ENCODE data around the gene RAB41.

RAB41 gene

GRCh38 chrX:70332600-70332999 lies 50.6 kb downstream of the RAB41 start:
- ChIA-PET POLR2A (no interaction called here), CTCF (interaction anchor here (0.6 to 1.0 kb wide), 5 partner anchors 10 to 284 kb away, joined by 3 to 4 read pairs (median 3); no protein-coding TSS in a partner anchor)
- no peak overlapping the region for H3K27ac ChIP-seq (ENCODE audit: extremely low read depth, low read depth, low read length)
- TF ChIP-seq OVOL3 (tag by site-specific recombination; IDR thresholded peaks at IDR 0.05) (no peak), ZBTB21 (tag by site-specific recombination; IDR thresholded peaks at IDR 0.05) (no peak), OSR2 (tag by site-specific recombination; IDR thresholded peaks at IDR 0.05) (no peak), KLF8 (tag by site-specific recombination; IDR thresholded peaks at IDR 0.05) (no peak), REST (tag by site-specific recombination; IDR thresholded peaks at IDR 0.05) (no peak), KLF10 (tag by site-specific recombination; IDR thresholded peaks at IDR 0.05) (no peak), ZNF623 (tag by site-specific recombination; IDR thresholded peaks at IDR 0.05) (no peak), ZNF707 (tag by site-specific recombination; IDR thresholded peaks at IDR 0.05) (no peak), ZNF202 (tag by site-specific recombination; IDR thresholded peaks at IDR 0.05; ENCODE audit: borderline replicate concordance) (no peak), ZNF398 (tag by site-specific recombination; IDR thresholded peaks at IDR 0.05) (no peak), ZNF747 (tag by site-specific recombination; IDR thresholded peaks at IDR 0.05) (no peak), ZFP3 (tag by site-specific recombination; IDR thresholded peaks at IDR 0.05; ENCODE audit: low read depth) (no peak), ZNF302 (tag by site-specific recombination; IDR thresholded peaks at IDR 0.05; ENCODE audit: low read depth) (no peak), ZBTB20 (tag by site-specific recombination; IDR thresholded peaks at IDR 0.05) (no peak)
- TF ChIP-seq, protein P1, sequence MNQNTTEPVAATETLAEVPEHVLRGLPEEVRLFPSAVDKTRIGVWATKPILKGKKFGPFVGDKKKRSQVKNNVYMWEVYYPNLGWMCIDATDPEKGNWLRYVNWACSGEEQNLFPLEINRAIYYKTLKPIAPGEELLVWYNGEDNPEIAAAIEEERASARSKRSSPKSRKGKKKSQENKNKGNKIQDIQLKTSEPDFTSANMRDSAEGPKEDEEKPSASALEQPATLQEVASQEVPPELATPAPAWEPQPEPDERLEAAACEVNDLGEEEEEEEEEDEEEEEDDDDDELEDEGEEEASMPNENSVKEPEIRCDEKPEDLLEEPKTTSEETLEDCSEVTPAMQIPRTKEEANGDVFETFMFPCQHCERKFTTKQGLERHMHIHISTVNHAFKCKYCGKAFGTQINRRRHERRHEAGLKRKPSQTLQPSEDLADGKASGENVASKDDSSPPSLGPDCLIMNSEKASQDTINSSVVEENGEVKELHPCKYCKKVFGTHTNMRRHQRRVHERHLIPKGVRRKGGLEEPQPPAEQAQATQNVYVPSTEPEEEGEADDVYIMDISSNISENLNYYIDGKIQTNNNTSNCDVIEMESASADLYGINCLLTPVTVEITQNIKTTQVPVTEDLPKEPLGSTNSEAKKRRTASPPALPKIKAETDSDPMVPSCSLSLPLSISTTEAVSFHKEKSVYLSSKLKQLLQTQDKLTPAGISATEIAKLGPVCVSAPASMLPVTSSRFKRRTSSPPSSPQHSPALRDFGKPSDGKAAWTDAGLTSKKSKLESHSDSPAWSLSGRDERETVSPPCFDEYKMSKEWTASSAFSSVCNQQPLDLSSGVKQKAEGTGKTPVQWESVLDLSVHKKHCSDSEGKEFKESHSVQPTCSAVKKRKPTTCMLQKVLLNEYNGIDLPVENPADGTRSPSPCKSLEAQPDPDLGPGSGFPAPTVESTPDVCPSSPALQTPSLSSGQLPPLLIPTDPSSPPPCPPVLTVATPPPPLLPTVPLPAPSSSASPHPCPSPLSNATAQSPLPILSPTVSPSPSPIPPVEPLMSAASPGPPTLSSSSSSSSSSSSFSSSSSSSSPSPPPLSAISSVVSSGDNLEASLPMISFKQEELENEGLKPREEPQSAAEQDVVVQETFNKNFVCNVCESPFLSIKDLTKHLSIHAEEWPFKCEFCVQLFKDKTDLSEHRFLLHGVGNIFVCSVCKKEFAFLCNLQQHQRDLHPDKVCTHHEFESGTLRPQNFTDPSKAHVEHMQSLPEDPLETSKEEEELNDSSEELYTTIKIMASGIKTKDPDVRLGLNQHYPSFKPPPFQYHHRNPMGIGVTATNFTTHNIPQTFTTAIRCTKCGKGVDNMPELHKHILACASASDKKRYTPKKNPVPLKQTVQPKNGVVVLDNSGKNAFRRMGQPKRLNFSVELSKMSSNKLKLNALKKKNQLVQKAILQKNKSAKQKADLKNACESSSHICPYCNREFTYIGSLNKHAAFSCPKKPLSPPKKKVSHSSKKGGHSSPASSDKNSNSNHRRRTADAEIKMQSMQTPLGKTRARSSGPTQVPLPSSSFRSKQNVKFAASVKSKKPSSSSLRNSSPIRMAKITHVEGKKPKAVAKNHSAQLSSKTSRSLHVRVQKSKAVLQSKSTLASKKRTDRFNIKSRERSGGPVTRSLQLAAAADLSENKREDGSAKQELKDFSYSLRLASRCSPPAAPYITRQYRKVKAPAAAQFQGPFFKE (tag by site-specific recombination; IDR thresholded peaks at IDR 0.05; ENCODE audit: borderline replicate concordance) = no peak
- TF ChIP-seq, protein P2, sequence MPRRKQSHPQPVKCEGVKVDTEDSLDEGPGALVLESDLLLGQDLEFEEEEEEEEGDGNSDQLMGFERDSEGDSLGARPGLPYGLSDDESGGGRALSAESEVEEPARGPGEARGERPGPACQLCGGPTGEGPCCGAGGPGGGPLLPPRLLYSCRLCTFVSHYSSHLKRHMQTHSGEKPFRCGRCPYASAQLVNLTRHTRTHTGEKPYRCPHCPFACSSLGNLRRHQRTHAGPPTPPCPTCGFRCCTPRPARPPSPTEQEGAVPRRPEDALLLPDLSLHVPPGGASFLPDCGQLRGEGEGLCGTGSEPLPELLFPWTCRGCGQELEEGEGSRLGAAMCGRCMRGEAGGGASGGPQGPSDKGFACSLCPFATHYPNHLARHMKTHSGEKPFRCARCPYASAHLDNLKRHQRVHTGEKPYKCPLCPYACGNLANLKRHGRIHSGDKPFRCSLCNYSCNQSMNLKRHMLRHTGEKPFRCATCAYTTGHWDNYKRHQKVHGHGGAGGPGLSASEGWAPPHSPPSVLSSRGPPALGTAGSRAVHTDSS (tag by site-specific recombination; IDR thresholded peaks at IDR 0.05) = no peak
- no peak overlapping the region for H3K4me3 ChIP-seq (ENCODE audit: low read depth, low read length)
- no peaks in the 10 kb centered on the region for H3K4me1 ChIP-seq (ENCODE audit: control insufficient read depth, insufficient read depth, low read length)
- H3K9me3 ChIP-seq (ENCODE audit: control insufficient read depth, insufficient read depth, low read depth, low read length) = no peaks in the 10 kb centered on the region
- H3K36me3 ChIP-seq (ENCODE audit: control insufficient read depth in 2 of 2, insufficient read depth in 1 of 2, low read length in 2 of 2) = peaks cover 37 to 77% of the 10 kb centered on the region in 2 experiments

Measured in HEK293 (cell line).